Measurements from ENCODE around the gene PRKCE.

PRKCE gene

GRCh38 chr2:45700407-45701013, 49.0 kb downstream of the PRKCE start:
- TF ChIP-seq CTCF (IDR thresholded peaks at IDR 0.05; ENCODE audit: unreplicated experiment in 3 of 3): no peak
- Mint-ChIP-seq H3K27me3 (ENCODE audit: low read depth) (peaks cover 9% of the 10 kb centered on the region), H3K4me3 (no peak overlapping the region), H3K36me3 (ENCODE audit: low read depth) (no peaks in the 10 kb centered on the region), H3K27ac (no peak overlapping the region), H3K9me3 (no peaks in the 10 kb centered on the region), H3K4me1 (peaks cover 24% of the 10 kb centered on the region)

- Mint-ChIP-seq H3K36me3 (ENCODE audit: low read depth) (no peaks in the 10 kb centered on the region), H3K4me1 (peaks cover 23% of the 10 kb centered on the region), H3K27me3 (ENCODE audit: low read depth) (peaks cover 9% of the 10 kb centered on the region), H3K9me3 (no peaks in the 10 kb centered on the region), H3K27ac (no peak overlapping the region), H3K4me3 (no peak overlapping the region)
- TF ChIP-seq CTCF (IDR thresholded peaks at IDR 0.05; ENCODE audit: unreplicated experiment in 3 of 3): no peak
Observed at GRCh38 chr2:45705233-45705632, 53.8 kb downstream of the PRKCE start.

GRCh38 chr2:45706033-45706432, 54.6 kb downstream of the PRKCE start:
- Mint-ChIP-seq H3K4me3 (no peak overlapping the region), H3K27ac (peak overlapping the region in 1 of 3 experiments; percentile 24)
- no peak for TF ChIP-seq CTCF (IDR thresholded peaks at IDR 0.05; ENCODE audit: unreplicated experiment in 3 of 3)

GRCh38 chr2:45707006-45707405, 55.5 kb downstream of the PRKCE start:
- peaks cover 23% of the 10 kb centered on the region for H3K4me1 Mint-ChIP-seq

More at GRCh38 chr2:45706033-45706432, 54.6 kb downstream of the PRKCE start:
- peaks cover 4% of the 10 kb centered on the region for H3K27me3 Mint-ChIP-seq (ENCODE audit: low read depth)
- no peaks in the 10 kb centered on the region for H3K36me3 Mint-ChIP-seq (ENCODE audit: low read depth)
- peaks cover 23% of the 10 kb centered on the region for H3K4me1 Mint-ChIP-seq
- no peaks in the 10 kb centered on the region for H3K9me3 Mint-ChIP-seq

GRCh38 chr2:45707661-45708060, 56.2 kb downstream of the PRKCE start:
- peaks cover 23% of the 10 kb centered on the region for H3K4me1 Mint-ChIP-seq
- no peaks in the 10 kb centered on the region for H3K9me3 Mint-ChIP-seq
- H3K4me3 Mint-ChIP-seq: no peak overlapping the region
- H3K27me3 Mint-ChIP-seq (ENCODE audit: low read depth): no peaks in the 10 kb centered on the region
- no peak for TF ChIP-seq CTCF (IDR thresholded peaks at IDR 0.05; ENCODE audit: unreplicated experiment in 3 of 3)
- H3K27ac Mint-ChIP-seq: peak overlapping the region in 1 of 3 experiments; percentile 27
- H3K36me3 Mint-ChIP-seq (ENCODE audit: low read depth): no peaks in the 10 kb centered on the region

More at GRCh38 chr2:45707006-45707405, 55.5 kb downstream of the PRKCE start:
- TF ChIP-seq CTCF (IDR thresholded peaks at IDR 0.05; ENCODE audit: unreplicated experiment in 3 of 3): no peak
- H3K27me3 Mint-ChIP-seq (ENCODE audit: low read depth): peaks cover 3% of the 10 kb centered on the region
- H3K4me3 Mint-ChIP-seq: no peak overlapping the region
- no peaks in the 10 kb centered on the region for H3K9me3 Mint-ChIP-seq
- H3K27ac Mint-ChIP-seq: peak overlapping the region in 1 of 3 experiments; percentile 27
- no peaks in the 10 kb centered on the region for H3K36me3 Mint-ChIP-seq (ENCODE audit: low read depth)

- H3K27me3 Mint-ChIP-seq (ENCODE audit: low read depth): no peaks in the 10 kb centered on the region
- H3K36me3 Mint-ChIP-seq (ENCODE audit: low read depth): no peaks in the 10 kb centered on the region
- H3K9me3 Mint-ChIP-seq: no peaks in the 10 kb centered on the region
- no peak for TF ChIP-seq CTCF (IDR thresholded peaks at IDR 0.05; ENCODE audit: unreplicated experiment in 3 of 3)
- H3K27ac Mint-ChIP-seq: no peak overlapping the region
- no peak overlapping the region for H3K4me3 Mint-ChIP-seq
- peaks cover 23% of the 10 kb centered on the region for H3K4me1 Mint-ChIP-seq
Observed at GRCh38 chr2:45708501-45708900, 57.0 kb downstream of the PRKCE start.

All from nephron (organoid).